ENCODE results near the gene APOBEC2. TPM values are rescaled to one million over a fixed set of nuclear protein-coding genes. Genes with fewer than 3 reads are reported as not detected.

The APOBEC2 gene
- total RNA-seq, 2 experiments from 2014 or later = not detected

- Histone ChIP-seq H3K9me3 (ENCODE audit: low read length) (no peaks in the 10 kb centered on the region), H3K79me2 (ENCODE audit: insufficient read depth, low read depth, low read length) (no peaks in the 10 kb centered on the region), H4K20me1 (ENCODE audit: insufficient read depth, low read length) (no peaks in the 10 kb centered on the region), H3K27ac (ENCODE audit: low read depth, low read length, poor library complexity, severe bottlenecking) (no peak overlapping the region), H3K4me2 (ENCODE audit: low read length) (no peak overlapping the region), H3K4me3 (ENCODE audit: low read depth, low read length, poor library complexity, severe bottlenecking) (no peak overlapping the region), H3K36me3 (ENCODE audit: insufficient read depth, low read length) (no peaks in the 10 kb centered on the region), H3K4me1 (ENCODE audit: insufficient read depth, low read length, poor library complexity, severe bottlenecking) (peaks cover 18% of the 10 kb centered on the region), H3K9me2 (ENCODE audit: insufficient read depth, low read length) (no peaks in the 10 kb centered on the region), H2AFZ (ENCODE audit: low read length) (no peak overlapping the region)
- no peak for DNase-seq (ENCODE audit: low spot score)
- TF ChIP-seq EZH2phosphoT487 (IDR thresholded peaks at IDR 0.05; ENCODE audit: borderline replicate concordance, low read depth, low read length) = no peak
- no peak for TF ChIP-seq CTCF (conservative IDR thresholded peaks at IDR 0.05; ENCODE audit: low read length)
- ChIA-PET CTCF (ENCODE audit: unreplicated experiment) (no interaction called here), POLR2A (no interaction called here)
- intact Hi-C loops (cut with micrococcal nuclease; ENCODE audit: unreplicated experiment) = no loop called here
- BruUV-seq (replicated peaks) = no TSS peak
Measured at GRCh38 chr6:41047745-41048732, 5.0 kb upstream of the APOBEC2 start.

GRCh38 chr6:41049521-41049920, 3.5 kb upstream of the APOBEC2 start:
- CTCF ChIA-PET (ENCODE audit: unreplicated experiment) = no interaction called here
- no peaks in the 10 kb centered on the region for H3K9me2 ChIP-seq (ENCODE audit: insufficient read depth, low read length)
- H3K4me1 ChIP-seq (ENCODE audit: insufficient read depth, low read length, poor library complexity, severe bottlenecking) = peaks cover 25% of the 10 kb centered on the region
- intact Hi-C loops (cut with micrococcal nuclease; ENCODE audit: unreplicated experiment) = no loop called here
- H3K4me3 ChIP-seq (ENCODE audit: low read depth, low read length, poor library complexity, severe bottlenecking) = no peak overlapping the region
- H3K27ac ChIP-seq (ENCODE audit: low read depth, low read length, poor library complexity, severe bottlenecking) = no peak overlapping the region
- no TSS peak for BruUV-seq (replicated peaks)
- DNase-seq (ENCODE audit: low spot score) = no peak
- no peak overlapping the region for H2AFZ ChIP-seq (ENCODE audit: low read length)
- no peak for TF ChIP-seq CTCF (conservative IDR thresholded peaks at IDR 0.05; ENCODE audit: low read length)
- POLR2A ChIA-PET = interaction anchor here (0.6 to 0.8 kb wide), 2 partner anchors 12 to 77 kb away, joined by 3 read pairs; no protein-coding TSS in a partner anchor
- H3K9me3 ChIP-seq (ENCODE audit: low read length) = no peaks in the 10 kb centered on the region
- H3K79me2 ChIP-seq (ENCODE audit: insufficient read depth, low read depth, low read length) = no peaks in the 10 kb centered on the region
- no peak overlapping the region for H3K4me2 ChIP-seq (ENCODE audit: low read length)
- no peaks in the 10 kb centered on the region for H4K20me1 ChIP-seq (ENCODE audit: insufficient read depth, low read length)
- no peaks in the 10 kb centered on the region for H3K36me3 ChIP-seq (ENCODE audit: insufficient read depth, low read length)

- TF ChIP-seq CTCF (conservative IDR thresholded peaks at IDR 0.05; ENCODE audit: low read length) = no peak
- no peak for TF ChIP-seq EZH2phosphoT487 (IDR thresholded peaks at IDR 0.05; ENCODE audit: borderline replicate concordance, low read depth, low read length)
- ChIA-PET POLR2A (interaction anchor here (0.6 to 0.8 kb wide), 3 partner anchors 12 to 77 kb away, joined by 3 to 4 read pairs (median 3); no protein-coding TSS in a partner anchor), CTCF (ENCODE audit: unreplicated experiment) (no interaction called here)
- Histone ChIP-seq H3K79me2 (ENCODE audit: insufficient read depth, low read depth, low read length) (no peaks in the 10 kb centered on the region), H3K4me3 (ENCODE audit: low read depth, low read length, poor library complexity, severe bottlenecking) (no peak overlapping the region), H3K4me2 (ENCODE audit: low read length) (no peak overlapping the region), H2AFZ (ENCODE audit: low read length) (no peak overlapping the region), H3K4me1 (ENCODE audit: insufficient read depth, low read length, poor library complexity, severe bottlenecking) (peaks cover 30% of the 10 kb centered on the region), H3K27ac (ENCODE audit: low read depth, low read length, poor library complexity, severe bottlenecking) (no peak overlapping the region), H4K20me1 (ENCODE audit: insufficient read depth, low read length) (no peaks in the 10 kb centered on the region), H3K36me3 (ENCODE audit: insufficient read depth, low read length) (no peaks in the 10 kb centered on the region), H3K9me3 (ENCODE audit: low read length) (no peaks in the 10 kb centered on the region), H3K9me2 (ENCODE audit: insufficient read depth, low read length) (no peaks in the 10 kb centered on the region)
- intact Hi-C loops (cut with micrococcal nuclease; ENCODE audit: unreplicated experiment) = no loop called here
- no peak for DNase-seq (ENCODE audit: low spot score)
- no TSS peak for BruUV-seq (replicated peaks)
Measured at GRCh38 chr6:41049955-41050354, 3.0 kb upstream of the APOBEC2 start.
